Mucosa of gallbladder (tissue), 1 donor: Measurements from ENCODE around the gene SMAP2. TPM values are rescaled to one million over a fixed set of nuclear protein-coding genes. Genes with fewer than 3 reads are reported as not detected.
"Not testable (repeated sequence)": the region's sequence is repeated elsewhere in the genome, so short reads cannot be mapped to it uniquely, and the experiment has no call there.

Source experiments
- DNase-seq: peaks from one replicate; pipeline ENCODE4 v3.0.0-alpha.2; 2020; ENCODE audit warnings: low spot score
- total RNA-seq: library from RNA; stranded (reverse); gene quantifications from one replicate; pipeline ENCODE4 v1.2.1, GENCODE V29; 2021
- donor health status: DM: no; HTN: no; CAD: no.

SMAP2 gene
- total RNA-seq: 47.6 TPM

DNA sequence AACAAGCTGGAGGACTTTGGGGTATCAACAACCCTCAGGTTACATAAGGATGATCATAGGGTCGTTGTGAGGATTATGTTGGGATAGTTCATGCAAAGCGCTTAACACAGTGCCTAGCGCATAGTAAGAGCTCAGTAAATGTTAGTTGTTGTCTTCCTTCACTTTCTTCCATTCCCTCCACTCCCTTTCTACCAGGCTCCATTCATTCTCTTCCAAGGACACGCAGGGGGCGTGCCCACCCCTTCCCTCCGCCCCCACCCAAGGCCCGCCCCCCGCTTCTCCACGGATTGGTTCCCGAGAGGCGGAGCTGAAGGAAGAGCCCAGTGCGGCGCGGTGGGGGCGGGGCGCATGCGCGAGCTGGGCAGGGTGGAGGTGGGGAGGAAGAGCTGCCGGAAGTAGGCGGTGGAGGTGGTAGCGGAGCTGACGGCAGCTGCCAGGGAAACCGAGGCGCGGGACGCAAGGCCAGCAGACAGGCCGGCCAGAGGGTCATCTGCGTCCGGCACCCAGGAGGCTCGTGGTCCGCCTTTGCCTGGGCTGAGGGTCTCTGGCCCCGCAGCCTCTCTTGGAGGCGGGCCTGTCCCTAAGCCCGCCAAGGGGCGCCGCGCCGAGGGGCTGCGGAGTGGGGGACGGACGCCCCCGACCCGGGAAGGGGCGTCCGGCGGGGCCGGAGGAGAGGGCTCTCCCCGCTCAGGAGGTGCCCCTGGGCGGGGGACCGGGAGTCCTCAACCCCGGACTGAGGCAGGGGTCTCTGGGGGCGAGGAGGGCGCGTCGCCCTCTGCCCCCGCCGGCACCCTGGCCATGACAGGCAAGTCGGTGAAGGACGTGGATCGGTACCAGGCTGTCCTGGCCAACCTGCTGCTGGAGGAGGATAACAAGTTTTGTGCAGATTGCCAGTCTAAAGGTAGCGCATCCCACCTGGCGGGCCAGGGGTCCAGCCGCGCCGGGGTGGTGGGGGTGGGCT is at the start of gene SMAP2:
TSS of gene SMAP2 (plus strand) at position 405 of the 961 bp plus-strand sequence. CDS start at position 799, 394 bp downstream.
- peak; percentile 96 for DNase-seq

DNA sequence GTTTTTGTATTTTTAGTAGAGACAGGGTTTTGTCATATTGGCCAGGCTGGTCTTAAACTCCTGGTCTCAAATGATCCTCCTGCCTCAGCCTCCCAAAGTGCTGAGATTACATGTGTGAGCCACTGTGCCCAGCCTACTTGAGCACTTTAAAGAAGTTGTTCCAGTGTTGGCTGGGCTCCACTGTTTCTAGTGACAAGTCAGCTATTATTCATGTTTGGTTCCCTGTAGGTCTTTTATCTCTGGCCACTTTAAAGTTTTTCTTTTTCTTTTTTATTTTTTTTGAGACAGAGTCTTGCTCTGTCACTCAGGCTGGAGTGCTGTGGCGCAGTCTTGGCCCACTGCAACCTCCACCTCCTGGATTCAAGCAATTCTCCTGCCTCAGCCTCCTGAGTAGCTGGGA is 42.1 kb upstream of the SMAP2 start:
- DNase-seq: not testable (repeated sequence)

DNA sequence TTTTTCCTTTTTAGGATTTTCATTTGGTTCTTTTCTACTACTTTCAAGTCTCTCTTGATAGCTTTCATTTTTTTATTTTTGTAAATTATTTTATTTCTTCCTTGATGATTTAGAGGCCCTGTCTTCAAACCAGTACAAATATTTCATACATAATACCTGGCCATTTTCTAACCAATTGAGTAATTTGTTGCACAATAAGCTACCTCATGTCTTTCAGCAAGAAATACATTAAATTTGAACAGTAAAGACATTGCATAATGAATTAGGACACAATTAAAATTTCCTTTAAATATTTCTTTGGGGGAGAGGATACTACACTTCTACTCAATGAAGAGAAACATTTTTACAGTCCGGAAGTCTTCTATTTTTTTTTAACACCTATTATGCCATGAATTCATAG is 40.8 kb upstream of the SMAP2 start:
- no peak for DNase-seq

DNA sequence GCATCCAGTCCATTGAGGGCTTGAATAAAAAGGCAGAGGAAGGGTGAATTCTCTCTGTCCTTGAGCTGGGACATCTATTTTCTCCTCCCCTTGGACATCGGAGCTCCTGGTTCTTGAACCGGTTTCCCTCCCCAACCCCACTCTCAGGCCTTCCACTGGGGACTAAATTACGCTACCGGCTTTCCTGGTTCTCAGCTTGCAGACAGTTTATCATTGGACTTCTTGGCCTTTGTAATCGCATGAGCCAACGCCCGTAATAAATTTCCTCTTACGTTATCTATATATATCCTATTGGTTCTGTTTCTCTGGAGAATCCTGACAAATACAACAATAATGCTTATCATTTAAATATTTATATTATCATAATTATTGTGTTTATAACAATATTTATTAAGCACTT is 36.1 kb upstream of the SMAP2 start:
- DNase-seq: no peak

DNA sequence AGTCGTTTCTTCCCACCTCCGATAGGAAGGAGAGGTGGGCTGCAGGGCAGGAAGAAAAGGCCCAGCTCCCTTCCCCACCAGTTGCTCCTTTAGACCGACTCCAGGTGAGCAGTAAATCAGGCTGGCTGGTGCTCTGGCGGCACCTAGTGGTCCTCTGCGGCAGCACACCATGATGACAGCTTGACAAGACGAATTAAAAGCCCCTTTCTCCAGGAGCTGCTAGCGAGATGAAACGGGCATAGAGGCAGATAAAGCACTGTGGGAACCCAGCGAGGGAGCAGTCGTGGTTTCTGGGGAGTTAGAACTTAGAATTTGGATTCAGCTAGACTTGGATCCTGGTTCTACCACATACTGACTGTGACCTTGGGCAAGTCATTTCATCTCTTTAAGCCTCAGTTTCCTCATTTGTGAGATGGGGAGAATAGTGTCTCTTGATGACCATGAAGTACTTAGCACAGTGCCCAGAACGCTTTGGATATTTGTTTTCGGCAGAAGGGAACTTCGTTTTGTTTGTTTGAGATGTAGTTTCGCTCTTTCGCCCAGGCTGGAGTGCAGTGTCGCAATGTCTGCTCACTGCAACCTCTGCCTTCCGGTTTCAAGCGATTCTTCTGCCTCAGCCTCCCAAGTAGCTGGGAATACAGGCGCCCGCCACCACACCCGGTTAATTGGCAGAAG is 34.6 kb upstream of the SMAP2 start:
- peak; percentile 83 for DNase-seq

DNA sequence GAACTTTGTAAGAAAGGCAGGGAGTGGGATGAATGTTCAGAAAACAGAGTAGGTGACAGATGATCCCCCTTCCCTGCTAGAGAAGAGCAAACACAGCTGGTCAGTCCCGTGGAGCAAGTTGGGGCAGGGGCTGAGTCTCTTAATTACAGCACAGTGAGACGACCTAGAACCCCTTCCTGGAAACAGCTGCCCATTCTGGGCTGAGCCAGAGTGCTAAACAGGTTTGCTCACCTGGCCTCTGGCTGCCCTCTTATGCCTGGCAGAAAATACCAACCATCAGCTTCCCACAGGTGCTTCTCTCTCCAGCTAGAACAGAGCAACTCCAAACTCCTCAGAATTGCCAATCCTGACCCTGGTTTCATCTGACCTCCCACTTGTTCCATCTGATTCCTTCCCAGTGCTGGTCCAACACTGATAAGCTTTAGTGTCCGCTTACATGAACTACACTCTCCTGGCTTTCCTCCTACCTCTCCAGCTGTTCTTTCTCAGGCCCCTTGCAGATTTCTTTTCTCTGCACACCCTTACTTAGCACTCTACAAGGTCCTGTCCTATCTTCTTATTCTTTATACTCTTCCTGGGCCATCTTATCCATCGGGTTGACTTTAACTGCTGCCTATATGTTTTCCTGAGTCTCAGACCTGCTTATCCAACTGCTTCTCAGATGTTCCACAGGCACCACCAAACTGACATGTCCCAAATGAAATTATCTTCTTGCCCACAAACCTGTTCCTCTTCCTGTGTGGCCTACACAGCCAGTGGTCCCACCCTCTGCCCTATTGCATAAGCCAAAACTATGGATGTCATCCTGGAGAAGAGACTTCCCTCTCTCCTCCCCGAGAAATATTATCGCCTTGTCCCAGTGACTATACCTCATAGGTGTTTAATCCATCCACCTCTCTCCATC is 33.9 kb upstream of the SMAP2 start:
- no peak for DNase-seq

DNA sequence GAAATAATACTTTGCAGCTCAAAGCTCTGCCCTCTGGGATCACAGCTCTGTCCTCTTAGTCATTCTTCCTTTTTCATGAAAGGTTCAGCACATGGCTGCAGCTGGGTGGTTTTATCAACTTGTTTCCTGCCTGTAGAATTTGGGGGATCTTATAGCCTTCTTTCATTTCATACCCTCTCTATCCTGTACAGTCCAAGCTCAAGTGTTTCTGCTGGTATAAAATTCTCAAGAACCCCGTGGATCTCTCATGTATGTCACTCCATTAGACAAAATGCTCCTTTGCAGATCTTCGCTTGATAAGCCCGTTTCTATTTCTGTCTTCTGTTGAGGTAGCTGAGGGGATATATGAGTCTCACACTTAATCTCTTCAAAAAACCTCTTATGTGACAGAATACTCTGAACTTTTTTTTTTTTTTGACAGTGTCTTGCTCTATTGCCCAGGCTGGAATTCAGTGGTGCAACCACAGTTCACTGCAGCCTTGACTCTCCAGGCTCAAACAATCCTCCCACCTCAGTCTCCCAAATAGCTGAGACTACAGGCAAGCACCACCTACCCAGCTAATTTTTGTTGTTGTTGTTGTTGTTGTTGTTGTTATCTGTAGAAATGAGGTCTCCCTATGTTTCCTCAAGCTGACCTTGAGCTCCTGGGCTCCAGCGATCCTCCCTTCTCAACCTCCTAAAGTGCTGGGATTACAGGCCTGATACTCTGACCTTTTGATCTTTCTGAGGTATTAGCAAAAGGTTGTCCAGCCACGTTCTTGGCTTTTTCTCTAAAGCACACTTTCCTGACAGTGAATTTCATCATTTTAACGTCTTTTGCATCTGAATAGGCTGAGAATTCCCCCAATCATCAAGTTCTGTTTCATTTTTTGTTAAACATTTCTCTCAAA is 31.8 kb upstream of the SMAP2 start:
- no peak for DNase-seq

DNA sequence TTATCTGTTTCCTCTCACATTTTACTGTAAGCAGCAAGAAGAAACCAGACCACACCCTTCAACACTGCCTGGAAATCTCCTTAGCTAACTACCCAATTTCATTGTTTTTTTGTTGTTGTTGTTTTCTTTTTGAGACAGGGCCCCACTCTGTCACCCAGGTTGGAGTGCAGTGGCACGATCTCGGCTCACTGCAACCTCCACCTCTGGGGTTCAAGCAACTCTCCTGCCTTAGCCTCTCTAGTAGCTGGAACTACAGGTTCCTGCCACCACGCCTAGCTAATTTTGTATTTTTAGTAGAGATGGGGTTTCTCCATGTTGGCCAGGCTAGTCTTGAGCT is 31.2 kb upstream of the SMAP2 start:
- not testable (repeated sequence) for DNase-seq

DNA sequence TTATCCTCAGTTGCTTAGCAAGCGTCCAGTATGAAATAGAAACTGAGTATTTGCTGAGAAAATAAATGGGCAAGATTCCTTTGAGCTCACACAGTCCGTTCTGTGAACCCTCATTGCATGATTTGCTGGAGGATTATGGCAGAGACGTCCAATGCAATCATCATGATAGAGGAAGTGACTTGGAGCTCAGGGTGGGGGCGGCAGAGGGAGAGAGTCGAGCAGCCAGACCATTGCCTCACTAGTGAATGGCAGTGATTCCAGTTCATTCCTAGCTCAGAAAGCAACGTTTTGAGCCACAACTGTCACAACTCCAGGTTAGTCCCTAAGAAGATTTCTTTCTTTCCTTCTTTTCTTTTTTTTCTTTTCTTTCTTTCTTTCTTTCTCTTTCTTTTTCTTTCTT is 28.9 kb upstream of the SMAP2 start:
- DNase-seq: peak; percentile 26

DNA sequence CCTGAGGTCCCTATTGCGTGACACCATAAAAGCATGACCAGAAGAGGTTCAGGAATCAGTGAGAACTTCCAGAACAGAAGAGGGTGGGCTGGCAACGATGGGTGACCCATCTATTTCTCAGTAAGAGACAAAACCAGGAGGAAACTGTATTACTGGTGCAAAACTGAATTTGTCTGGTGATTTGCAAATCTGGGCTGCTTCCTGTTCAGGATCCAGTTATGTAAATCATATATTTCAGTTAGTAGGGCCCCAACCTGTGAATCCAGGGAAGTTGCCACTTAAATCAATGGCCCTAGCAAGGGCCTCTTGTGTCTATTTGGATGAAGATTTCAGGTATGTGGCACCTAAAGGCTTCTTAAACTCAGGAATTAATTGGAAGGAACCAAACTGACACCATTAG is 23.1 kb upstream of the SMAP2 start:
- DNase-seq: no peak

DNA sequence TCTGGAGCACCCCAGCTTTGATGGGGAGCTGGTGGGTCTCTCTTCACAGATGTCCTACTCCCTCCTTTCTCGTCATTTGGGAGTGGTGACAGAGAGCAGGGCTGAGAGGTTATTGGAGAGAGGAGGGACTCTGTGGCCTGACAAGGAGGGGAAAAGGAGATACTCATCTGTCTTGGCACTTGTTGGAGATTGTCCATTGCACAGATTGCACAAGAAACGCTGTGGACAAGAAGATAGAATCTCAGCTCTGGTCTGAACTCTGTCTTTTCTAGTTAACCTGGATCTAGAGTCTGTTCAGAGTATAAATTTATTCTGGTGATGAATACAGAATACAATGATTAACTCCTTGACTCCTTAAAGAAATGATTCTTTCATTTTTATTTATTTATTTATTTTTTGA is 22.4 kb upstream of the SMAP2 start:
- no peak for DNase-seq

DNA sequence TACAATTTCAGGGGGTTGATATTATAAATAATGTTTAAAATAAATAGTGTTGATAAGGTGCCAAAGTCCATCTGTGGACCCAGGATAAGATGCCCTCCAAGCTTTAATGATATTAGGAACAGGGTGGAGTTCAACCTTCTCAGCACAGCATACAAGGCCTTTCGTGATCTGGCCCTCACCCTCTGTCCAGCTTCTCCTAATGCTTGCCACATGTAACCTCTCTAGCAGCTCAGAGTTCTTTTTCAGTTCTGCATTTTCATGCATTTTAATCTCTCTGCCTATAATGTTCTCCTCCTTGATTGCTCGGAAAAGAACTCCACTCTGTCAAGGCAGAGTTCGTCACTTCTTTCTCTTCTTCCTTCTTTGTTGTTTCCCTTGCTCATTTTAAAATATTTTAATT is 21.4 kb upstream of the SMAP2 start:
- no peak for DNase-seq

DNA sequence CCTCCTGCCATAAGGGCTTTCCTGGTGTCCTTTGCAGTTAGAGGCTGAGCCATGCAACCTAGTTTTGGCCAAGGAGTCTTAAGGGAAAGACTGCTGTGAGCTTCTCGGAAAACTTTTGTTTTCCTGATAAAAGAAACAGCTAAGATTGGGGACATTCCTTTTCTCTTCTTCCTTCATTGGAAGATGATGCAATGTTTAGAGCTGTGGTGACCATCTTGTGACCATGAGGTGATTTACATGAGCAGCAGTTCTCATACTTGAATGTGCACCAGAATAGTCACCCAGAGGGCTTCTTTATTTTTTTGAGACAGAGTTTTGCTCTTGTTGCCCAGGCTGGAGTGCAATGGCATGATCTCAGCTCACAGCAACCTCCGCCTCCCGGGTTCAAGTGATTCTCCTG is 20.4 kb upstream of the SMAP2 start:
- no peak for DNase-seq

DNA sequence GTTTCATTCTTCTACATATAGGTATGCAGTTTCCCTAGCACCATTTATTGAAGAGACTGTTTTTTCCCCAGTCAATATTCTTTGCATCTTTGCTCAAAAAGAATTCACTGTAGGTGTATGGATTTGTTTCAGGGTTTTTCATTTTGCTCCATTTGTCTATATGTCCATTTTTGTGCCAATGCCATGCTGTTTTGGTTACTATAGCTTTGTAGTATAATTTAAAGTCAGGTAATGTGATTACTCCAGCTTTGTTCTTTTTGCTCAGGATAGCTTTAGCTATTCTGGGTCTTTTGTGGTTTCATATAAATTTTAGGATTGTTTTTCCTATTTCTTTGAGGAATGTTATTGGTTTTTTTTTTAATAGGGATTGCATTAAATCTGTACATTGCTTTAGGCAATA is 15.9 kb upstream of the SMAP2 start:
- no peak for DNase-seq

DNA sequence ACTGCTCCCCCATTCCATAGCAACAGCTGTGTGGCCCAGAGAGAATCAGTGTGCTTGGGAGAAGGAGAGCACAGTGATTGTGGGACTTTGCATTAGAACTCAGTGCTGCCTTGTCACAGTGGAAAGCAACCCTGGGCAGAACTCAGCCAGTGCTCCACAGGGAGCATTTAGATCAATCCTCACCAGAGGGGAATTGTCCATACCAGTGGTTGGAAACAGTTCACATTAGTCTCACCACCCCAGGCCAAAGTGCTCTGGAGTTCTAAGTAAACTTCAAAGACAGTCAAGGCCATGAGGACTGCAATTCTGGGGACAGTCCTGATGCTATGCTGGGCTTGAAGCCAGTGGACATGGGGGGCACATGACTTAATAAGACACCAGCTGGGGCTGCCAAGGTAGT is 12.9 kb upstream of the SMAP2 start:
- DNase-seq: no peak

DNA sequence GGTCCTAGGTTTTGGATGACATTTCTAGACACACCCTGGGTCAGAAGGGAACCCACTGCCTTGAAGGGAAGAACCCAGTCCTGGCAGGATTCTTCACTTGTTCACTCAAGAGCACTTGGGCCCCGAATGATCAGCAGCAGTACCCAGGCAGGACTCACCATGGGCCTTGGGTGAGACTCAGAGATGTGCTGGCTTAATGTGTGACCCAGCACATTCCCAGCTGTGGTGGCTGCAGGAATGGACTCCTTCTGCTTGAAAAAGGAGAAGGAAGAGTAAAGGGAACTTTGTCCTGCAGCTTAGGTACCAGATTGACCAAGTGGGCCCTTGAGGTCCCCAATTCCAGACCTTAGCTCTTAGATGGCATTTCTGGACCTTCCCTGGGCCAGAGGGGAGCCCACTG is 12.3 kb upstream of the SMAP2 start:
- no peak for DNase-seq

DNA sequence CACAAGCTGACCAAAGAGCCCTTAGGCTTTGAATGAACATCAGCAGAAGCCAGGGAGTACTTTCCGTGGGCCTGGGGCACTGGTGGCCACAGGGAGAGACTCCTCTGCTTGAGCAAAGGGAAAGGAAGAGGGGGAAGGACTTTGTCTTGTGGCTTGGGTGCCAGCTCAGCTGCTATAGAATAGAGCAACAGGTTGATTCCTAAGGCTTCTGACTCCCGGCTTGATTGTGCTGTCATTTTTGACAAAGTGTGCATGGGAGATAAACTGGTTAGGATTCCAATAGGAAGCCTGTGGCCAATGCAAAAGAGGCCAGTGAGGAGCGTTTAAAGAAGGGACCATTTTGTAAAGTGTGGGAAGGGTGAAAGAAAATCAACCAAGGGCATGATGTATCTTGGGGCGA is 11.9 kb upstream of the SMAP2 start:
- DNase-seq: no peak

DNA sequence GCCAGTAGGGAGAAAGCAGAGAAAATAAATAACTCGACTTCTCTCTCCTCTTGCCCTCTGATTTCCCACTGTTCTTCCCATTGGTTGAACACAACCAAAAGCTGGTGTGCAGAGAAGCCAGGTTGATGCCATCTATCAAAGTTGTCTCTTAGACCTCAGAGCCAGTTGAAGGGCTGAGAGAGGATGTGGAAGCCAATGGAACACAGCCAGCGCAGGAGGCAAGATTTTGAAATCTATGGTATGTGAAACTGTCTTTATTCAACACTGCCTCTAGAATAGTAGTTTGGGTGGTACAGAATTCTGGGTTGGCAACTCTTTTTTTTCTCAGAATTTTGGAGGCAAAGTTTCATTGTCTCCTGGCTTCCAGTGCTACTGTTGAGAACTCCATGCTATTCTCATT is 11.3 kb upstream of the SMAP2 start:
- DNase-seq: no peak

DNA sequence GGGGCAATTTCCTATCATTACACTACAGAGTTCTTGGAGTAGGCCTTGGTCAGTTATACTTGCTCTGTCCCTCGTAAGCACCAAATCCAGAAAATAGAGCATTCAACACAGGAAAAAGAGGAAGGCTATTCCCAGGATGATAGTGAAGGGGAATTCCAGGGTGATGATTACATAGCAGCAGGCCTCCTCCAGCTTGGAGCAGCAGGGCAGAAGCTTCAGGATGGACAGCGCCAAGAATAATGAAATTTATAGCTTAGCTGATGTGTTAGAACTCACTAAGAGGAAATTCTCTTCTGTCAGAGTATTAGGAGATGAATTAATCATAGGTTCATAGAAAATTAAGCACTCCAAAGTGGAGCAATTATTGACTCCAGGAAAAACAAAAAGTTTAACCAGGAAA is 10.8 kb upstream of the SMAP2 start:
- DNase-seq: no peak

DNA sequence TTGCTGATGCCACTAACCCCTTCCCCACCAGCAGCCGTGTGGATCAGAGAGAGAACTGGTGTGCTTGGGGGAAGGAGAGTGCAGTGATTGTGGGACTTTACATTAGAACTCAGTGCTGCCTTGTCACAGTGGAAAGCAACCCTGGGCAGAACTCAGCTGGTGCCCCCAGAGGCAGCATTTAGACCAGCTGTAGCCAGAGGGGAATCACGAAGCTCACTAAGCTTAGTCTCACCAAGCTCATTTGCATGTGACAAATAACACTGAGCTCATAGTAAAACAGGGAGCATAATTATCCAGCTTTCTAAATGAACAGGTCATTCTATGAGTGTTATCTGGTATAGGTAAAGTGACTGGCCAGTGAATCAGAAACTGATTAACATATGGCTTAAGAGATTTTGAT is 9.8 kb upstream of the SMAP2 start:
- no peak for DNase-seq

DNA sequence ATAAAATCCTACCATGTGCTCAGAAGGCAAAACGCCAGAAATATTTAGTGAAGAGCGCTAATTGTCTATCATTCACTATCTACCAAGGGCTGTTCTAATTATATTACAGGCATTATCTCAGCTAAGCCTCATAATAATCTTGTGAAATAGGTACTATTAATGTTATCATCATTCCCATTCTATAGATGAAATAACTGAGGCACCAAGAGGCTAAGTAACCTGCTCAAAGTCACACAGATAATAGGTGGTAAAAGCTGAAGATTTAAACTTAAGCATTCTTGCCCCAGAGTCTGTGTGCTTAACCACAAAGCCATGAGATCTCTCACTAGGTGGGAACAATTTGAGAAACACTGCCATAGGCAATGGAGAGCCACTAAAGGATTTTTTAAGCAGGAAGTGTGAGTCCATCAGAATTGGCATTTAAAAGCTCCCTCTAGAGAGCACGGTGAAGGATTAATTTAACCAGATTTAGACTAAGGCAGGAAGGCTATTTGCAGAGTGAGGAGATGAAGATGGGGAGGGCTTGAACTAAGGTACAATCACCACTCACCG is 1.7 kb upstream of the SMAP2 start:
- DNase-seq: no peak
